Brain microvascular endothelial cell (primary cell): ENCODE measurements around the gene TMUB2.

Experiments used
- DNase-seq: peaks from one replicate; pipeline ENCODE4 v3.0.0-alpha.2; 2020
- H3K27ac ChIP-seq: fragments of 250-450 bp; sonication (Bioruptor Pico); 2 replicates; pipeline ENCODE4 v1.5.1; 2020; ENCODE audit warnings: mild to moderate bottlenecking, moderate library complexity
- H3K27me3 ChIP-seq: fragments of 250-450 bp; sonication (Bioruptor Pico); replicated peaks from 2 replicates; pipeline ENCODE4 v1.5.1; 2020; ENCODE audit warnings: mild to moderate bottlenecking
- H3K36me3 ChIP-seq: fragments of 250-450 bp; sonication (Bioruptor Pico); replicated peaks from 2 replicates; pipeline ENCODE4 v1.5.1; 2020; ENCODE audit warnings: mild to moderate bottlenecking
- H3K4me3 ChIP-seq: 2 replicates; pipeline ENCODE4 v1.5.1; 2011; ENCODE audit warnings: low read depth, mild to moderate bottlenecking, control low read depth, low read length, moderate library complexity
- in situ Hi-C: cut with HindIII; loops from 2 replicates; pipeline ENCODE4 v1.10.0; 2017; ENCODE audit warnings: low sequenced_read_pairs, low pct_ligation_motif_present
- TF ChIP-seq, protein P1 (sequence below): IDR thresholded peaks from 2 replicates; pipeline ENCODE4 v1.5.1; 2011; ENCODE audit warnings: low read depth, mild to moderate bottlenecking, moderate library complexity, low read length, control low read depth, inconsistent platforms; ENCODE audit errors: missing control alignments

TMUB2 gene

DNA sequence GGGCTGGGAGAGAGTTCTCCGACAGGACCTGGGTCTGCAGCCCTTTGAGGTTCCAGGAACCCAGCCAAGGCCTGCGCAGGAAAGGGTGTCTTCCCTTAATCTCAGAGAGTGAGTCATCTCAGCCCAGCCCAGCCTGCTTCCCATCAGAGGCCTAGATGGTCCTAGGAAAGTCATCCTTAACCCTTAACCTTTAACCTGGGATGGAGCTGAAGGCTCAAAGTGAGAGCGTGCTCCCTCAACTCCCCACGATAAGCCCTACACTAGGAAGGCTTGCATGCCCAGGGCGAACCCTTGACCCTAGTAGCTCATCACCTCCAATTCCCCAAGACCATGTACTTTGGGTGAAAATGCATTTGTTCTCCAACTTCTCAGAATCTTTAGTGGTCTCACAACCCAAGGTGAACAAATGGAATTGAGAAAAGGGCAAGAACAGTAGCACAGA lies 17.7 kb downstream of the TMUB2 start:
- H3K4me3 ChIP-seq, result no peak overlapping the region
- peaks cover 20% of the 10 kb centered on the region for H3K36me3 ChIP-seq

DNA sequence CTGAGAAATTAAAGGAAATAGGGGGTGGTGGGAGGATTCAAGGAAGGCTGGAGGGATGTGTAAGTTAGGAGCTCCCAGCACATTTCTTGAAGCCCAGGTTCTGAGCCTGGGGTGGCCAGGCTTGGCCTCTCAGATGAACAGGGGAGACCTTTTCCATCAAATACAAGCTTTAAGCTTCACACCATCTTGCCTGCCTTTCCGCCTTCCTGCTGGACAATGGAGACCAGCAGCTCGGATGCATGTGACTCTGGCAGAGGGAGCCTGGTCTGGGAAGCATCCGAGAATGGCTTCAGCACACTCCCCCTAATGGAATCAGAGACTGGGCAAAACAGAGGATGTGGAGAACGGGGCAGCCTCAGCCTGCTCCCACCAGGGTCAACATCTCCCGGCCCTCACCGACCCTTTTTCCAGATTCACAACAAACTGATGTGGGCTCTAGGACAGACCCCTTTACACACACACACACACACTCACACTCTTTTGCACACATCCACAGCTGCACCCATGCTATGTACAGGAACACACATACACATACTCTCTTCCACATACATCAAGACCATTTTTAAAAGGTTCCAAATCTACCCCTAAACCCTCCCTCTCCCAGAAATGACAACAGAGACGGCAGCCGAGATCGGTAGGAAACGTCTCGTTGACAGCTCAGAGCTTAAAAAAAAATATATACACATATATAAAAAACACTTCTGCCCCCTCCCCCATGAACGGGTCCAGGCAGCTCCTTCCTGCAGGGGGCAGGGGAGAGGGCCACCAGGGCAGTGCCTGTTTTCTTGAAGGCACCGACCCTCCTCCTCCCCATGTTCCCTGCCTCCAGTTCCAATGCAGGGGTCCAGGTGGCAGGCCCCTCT lies 19.4 kb downstream of the TMUB2 start:
- H3K27ac ChIP-seq, result no peak overlapping the region
- in situ Hi-C loops, result loop anchor here (10.0 kb wide), 1 partner anchor 119 kb away; the partner anchor contains the start of gene SLC25A39
- DNase-seq, result no peak
- peaks cover 31% of the 10 kb centered on the region for H3K36me3 ChIP-seq
- TF ChIP-seq, protein P1, sequence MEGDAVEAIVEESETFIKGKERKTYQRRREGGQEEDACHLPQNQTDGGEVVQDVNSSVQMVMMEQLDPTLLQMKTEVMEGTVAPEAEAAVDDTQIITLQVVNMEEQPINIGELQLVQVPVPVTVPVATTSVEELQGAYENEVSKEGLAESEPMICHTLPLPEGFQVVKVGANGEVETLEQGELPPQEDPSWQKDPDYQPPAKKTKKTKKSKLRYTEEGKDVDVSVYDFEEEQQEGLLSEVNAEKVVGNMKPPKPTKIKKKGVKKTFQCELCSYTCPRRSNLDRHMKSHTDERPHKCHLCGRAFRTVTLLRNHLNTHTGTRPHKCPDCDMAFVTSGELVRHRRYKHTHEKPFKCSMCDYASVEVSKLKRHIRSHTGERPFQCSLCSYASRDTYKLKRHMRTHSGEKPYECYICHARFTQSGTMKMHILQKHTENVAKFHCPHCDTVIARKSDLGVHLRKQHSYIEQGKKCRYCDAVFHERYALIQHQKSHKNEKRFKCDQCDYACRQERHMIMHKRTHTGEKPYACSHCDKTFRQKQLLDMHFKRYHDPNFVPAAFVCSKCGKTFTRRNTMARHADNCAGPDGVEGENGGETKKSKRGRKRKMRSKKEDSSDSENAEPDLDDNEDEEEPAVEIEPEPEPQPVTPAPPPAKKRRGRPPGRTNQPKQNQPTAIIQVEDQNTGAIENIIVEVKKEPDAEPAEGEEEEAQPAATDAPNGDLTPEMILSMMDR, result peak; percentile 55
- H3K4me3 ChIP-seq, result no peak overlapping the region
- H3K27me3 ChIP-seq, result no peaks in the 10 kb centered on the region

More for the DNA sequence above, 17.7 kb downstream of the TMUB2 start:
- peak; percentile 48 for DNase-seq
- no peak overlapping the region for H3K27ac ChIP-seq
- TF ChIP-seq, protein P1, result no peak
- in situ Hi-C loops, result loop anchor here (10.0 kb wide), 1 partner anchor 120 kb away; the partner anchor contains the start of gene SLC25A39
- H3K27me3 ChIP-seq, result no peaks in the 10 kb centered on the region

DNA sequence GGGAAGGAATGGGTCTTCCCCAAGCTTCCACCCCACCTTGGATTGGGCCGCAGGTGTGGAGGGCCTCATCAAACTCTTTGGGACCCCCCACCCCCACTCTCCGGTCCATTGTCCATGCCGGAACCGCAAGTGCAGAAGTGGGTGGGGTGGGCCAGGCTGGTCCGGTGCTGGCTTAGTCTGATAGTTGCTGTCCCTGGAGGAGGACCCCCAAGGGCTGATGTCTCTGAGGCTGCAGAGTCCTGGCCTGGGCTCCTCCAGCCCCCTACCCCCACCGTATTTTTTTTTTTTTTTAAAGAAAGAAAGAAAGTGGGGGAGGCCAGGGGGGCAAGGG lies 20.0 kb downstream of the TMUB2 start:
- Histone ChIP-seq H3K4me3 (no peak overlapping the region), H3K36me3 (peaks cover 37% of the 10 kb centered on the region), H3K27me3 (no peaks in the 10 kb centered on the region), H3K27ac (no peak overlapping the region)
- DNase-seq, result no peak
- in situ Hi-C loops, result loop anchor here (10.0 kb wide), 1 partner anchor 118 kb away; the partner anchor contains the start of gene SLC25A39
- TF ChIP-seq, protein P1, result no peak

DNA sequence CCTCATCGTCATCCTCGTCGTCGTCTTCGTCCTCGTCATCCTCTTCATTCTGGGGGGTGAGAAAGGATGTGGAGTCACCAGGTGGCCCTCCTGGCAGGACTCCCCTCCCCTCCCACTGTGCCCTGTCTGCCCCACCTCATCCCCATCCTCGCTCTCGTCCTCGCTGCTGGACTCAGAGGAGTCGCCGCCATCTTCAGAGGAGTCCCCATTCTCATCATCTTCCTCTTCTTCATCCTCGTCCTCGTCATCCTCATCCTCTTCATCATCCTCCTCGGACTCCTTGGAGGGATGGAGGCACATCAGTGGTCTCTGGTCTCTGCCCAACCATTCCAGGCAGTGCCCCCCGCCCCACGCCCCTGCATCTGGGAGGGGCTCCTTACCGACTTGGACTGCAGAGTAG lies 20.5 kb downstream of the TMUB2 start:
- peaks cover 37% of the 10 kb centered on the region for H3K36me3 ChIP-seq
- H3K27me3 ChIP-seq, result no peaks in the 10 kb centered on the region
- TF ChIP-seq, protein P1, result no peak
- in situ Hi-C loops, result loop anchor here (10.0 kb wide), 1 partner anchor 117 kb away; the partner anchor contains the start of gene SLC25A39
- H3K27ac ChIP-seq, result no peak overlapping the region
- H3K4me3 ChIP-seq, result no peak overlapping the region
- DNase-seq, result no peak

DNA sequence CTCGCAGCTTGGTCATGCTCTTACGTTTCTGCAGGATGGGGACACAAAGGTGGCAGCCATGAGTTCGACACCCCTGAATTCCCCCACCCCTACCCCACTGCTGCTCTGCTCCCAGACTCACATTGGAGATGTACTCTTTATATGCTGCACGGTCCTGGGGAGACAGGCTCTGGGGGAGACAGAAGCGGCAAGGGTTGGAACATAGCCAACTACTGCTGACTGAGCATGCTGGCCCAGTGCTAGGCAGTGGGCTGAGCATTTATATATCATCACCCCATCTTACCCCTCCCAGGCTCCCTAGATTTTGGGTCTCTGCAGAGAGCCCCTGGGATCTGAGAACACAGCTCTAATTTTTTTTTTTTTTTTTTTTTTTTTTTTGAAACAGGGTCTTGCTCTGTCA lies 21.0 kb downstream of the TMUB2 start:
- H3K4me3 ChIP-seq, result no peak overlapping the region
- no peaks in the 10 kb centered on the region for H3K27me3 ChIP-seq
- H3K36me3 ChIP-seq, result peaks cover 37% of the 10 kb centered on the region
- no peak overlapping the region for H3K27ac ChIP-seq
- no peak for DNase-seq
- in situ Hi-C loops, result loop anchor here (10.0 kb wide), 1 partner anchor 117 kb away; the partner anchor contains the start of gene SLC25A39
- TF ChIP-seq, protein P1, result no peak
